Gastrocnemius medialis (tissue), 4 donors: ENCODE measurements around the gene KCTD5. TPM values are rescaled to one million over a fixed set of nuclear protein-coding genes. Genes with fewer than 3 reads are reported as not detected.
"Not testable (repeated sequence)": the region's sequence is repeated elsewhere in the genome, so short reads cannot be mapped to it uniquely, and the experiment has no call there.

ENCODE experiments used
- ATAC-seq, 2 donors: fragments of 150-250 bp; one replicate each; pipeline ENCODE4 v1.9.1; 2016
- DNase-seq, 2 donors: peaks; one replicate each; pipeline ENCODE4 v3.0.0-alpha.2; 2019
- H3K27ac ChIP-seq, 4 donors: fragments of 200-600 bp; sonication (generic); 1 replicate in 1 of 4; 2 replicates in 3 of 4; pipeline ENCODE4 v1.5.1; 2016 to 2018; ENCODE audit warnings: mild to moderate bottlenecking in 2 of 4, moderate library complexity in 1 of 4
- H3K27me3 ChIP-seq, 3 donors: fragments of 200-600 bp; sonication (generic) in 2 of 3; 1 replicate in 1 of 3; 2 replicates in 2 of 3; pipeline versions ENCODE4 v1.5.1 to v1.6.0; 2016 to 2019; ENCODE audit warnings: mild to moderate bottlenecking in 1 of 3, moderate library complexity in 1 of 3
- H3K36me3 ChIP-seq, 2 donors: fragments of 200-600 bp; sonication (generic) in 1 of 2; one replicate each; pipeline ENCODE4 v1.5.1; 2017 to 2018
- H3K4me1 ChIP-seq, 2 donors: fragments of 200-600 bp; sonication (generic) in 1 of 2; one replicate each; pipeline ENCODE4 v1.5.1; 2016 to 2017; ENCODE audit warnings: mild to moderate bottlenecking in 2 of 2
- H3K4me3 ChIP-seq, 4 donors: fragments of 200-600 bp; sonication (generic) in 3 of 4; 1 replicate in 1 of 4; 2 replicates in 3 of 4; pipeline ENCODE4 v1.5.1; 2016 to 2019; ENCODE audit warnings: mild to moderate bottlenecking in 2 of 4
- H3K9me3 ChIP-seq, 3 donors: fragments of 200-600 bp; sonication (generic) in 2 of 3; 1 replicate in 1 of 3; 2 replicates in 2 of 3; pipeline ENCODE4 v1.5.1; 2016 to 2019
- POLR2A ChIP-seq, 2 donors: fragments of 450-650 bp; IDR thresholded peaks; one replicate each; pipeline ENCODE4 v1.6.1; 2017; ENCODE audit warnings: antibody characterized with exemption in 2 of 2, mild to moderate bottlenecking in 2 of 2, moderate library complexity in 2 of 2
- in situ Hi-C, 4 donors: fragments of 200-750 bp; cut with MboI; loops; one replicate each; pipeline versions ENCODE4 v1.15.0 to v1.8.0; 2017; ENCODE audit warnings: low sequenced_read_pairs in 4 of 4
- intact Hi-C: fragments of 100-400 bp; cut with DNase I; formaldehyde crosslinking; loops from one replicate; pipeline ENCODE4 v1.15.1; 2023; ENCODE audit warnings: low total_unique reads
- total RNA-seq, 4 donors: library from RNA; depleted of rRNA; stranded (reverse); fragments of >200 nt; gene quantifications; one replicate each; pipeline versions ENCODE4 v1.1.0 to v1.2.3, GENCODE V29; 2016
- TF ChIP-seq, protein P1 (sequence below), 5 experiments: fragments of 450-650 bp in 3 of 5; fragments of 200-600 bp in 2 of 5; sonication (generic) in 2 of 5; IDR thresholded peaks in 4 of 5; conservative IDR thresholded peaks in 1 of 5; 1 replicate in 4 of 5; 2 replicates in 1 of 5; pipeline ENCODE4 v1.5.1; 2016 to 2019; ENCODE audit warnings: antibody characterized with exemption in 5 of 5, mild to moderate bottlenecking in 3 of 5, moderate library complexity in 3 of 5

KCTD5 gene
- total RNA-seq, 4 donors from 2014 or later: 13.6 to 23.8 (median 14.7) TPM

DNA sequence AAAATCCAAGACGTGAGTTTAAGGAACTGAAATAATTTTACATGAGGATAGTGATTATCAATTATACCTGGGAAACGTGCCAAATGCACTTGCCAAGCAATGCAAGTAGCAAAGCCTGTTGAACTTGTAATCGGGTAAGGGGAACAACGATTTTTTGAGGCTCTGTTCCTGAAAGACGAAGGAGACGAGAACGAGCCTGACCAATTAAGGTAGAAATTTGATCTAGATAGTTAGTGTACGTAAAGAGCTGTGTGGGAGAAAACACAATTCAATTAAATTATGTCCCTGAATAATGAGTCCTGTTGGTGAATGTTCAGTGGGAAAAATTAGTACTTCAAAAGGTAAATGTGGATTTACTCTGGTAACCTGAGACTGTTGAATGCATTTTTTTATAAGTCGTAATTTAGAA lies 17.7 kb upstream of the KCTD5 start:
- H3K4me3 ChIP-seq: no peak overlapping the region
- peaks cover 0 to 31% of the 10 kb centered on the region in 2 donors for H3K36me3 ChIP-seq
- no peak for ATAC-seq
- intact Hi-C loops: no loop called here
- in situ Hi-C loops: no loop called here
- no peak overlapping the region for H3K27ac ChIP-seq
- H3K27me3 ChIP-seq: no peaks in the 10 kb centered on the region
- H3K9me3 ChIP-seq: no peaks in the 10 kb centered on the region
- TF ChIP-seq, protein P1, sequence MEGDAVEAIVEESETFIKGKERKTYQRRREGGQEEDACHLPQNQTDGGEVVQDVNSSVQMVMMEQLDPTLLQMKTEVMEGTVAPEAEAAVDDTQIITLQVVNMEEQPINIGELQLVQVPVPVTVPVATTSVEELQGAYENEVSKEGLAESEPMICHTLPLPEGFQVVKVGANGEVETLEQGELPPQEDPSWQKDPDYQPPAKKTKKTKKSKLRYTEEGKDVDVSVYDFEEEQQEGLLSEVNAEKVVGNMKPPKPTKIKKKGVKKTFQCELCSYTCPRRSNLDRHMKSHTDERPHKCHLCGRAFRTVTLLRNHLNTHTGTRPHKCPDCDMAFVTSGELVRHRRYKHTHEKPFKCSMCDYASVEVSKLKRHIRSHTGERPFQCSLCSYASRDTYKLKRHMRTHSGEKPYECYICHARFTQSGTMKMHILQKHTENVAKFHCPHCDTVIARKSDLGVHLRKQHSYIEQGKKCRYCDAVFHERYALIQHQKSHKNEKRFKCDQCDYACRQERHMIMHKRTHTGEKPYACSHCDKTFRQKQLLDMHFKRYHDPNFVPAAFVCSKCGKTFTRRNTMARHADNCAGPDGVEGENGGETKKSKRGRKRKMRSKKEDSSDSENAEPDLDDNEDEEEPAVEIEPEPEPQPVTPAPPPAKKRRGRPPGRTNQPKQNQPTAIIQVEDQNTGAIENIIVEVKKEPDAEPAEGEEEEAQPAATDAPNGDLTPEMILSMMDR (IDR thresholded peaks at IDR 0.05 in 4 of 5, conservative IDR thresholded peaks at IDR 0.05 in 1 of 5): no peak
- TF ChIP-seq POLR2A (IDR thresholded peaks at IDR 0.05): no peak
- no peak for DNase-seq
- H3K4me1 ChIP-seq: peaks cover 0 to under 1% of the 10 kb centered on the region in 2 donors

DNA sequence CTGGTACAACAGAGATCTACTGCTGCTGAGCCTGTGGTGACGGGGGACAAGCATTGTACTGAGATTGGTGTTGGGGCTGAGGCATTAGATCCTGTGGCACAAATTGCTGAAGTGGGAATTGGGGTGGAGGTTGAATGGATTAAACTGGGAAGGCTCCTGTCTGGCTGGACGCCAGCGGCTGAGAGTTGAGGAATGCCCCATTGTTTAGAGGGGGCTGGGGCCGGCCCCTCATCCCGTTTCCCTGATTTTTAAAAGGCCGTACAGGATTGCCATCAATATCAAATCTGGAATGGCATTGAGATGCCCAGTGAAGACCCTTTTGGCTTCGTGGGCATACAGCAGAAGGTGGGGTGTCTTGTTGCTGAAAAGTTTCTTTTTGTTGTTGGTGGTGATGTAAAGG lies 15.7 kb upstream of the KCTD5 start:
- intact Hi-C loops, in situ Hi-C loops, H3K27ac ChIP-seq, H3K4me3 ChIP-seq, H3K27me3 ChIP-seq, ATAC-seq, H3K9me3 ChIP-seq, DNase-seq: not testable (repeated sequence)
- H3K36me3 ChIP-seq: peaks cover 0 to 31% of the 10 kb centered on the region in 2 donors
- H3K4me1 ChIP-seq: peaks cover 13 to 14% of the 10 kb centered on the region in 2 donors

DNA sequence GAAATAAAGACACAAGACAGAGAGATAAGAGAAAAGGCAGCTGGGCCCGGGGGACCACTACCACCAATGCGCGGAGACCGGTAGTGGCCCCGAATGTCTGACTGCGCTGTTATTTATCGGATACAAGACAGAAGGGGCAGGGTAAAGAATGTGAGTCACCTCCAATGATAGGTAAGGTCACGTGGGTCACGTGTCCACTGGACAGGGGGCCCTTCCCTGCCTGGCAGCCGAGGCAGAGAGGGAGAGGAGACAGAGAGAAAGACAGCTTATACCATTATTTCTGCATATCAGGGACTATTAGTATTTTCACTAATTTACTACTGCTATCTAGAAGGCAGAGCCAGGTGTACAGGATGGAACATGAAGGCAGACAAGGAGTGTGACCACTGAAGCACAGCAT lies 12.7 kb upstream of the KCTD5 start:
- intact Hi-C loops, DNase-seq, H3K27me3 ChIP-seq, H3K9me3 ChIP-seq, in situ Hi-C loops, ATAC-seq: not testable (repeated sequence)
- H3K4me1 ChIP-seq: peaks cover 23 to 28% of the 10 kb centered on the region in 2 donors
- peaks cover 0 to 20% of the 10 kb centered on the region in 2 donors for H3K36me3 ChIP-seq
- peak overlapping the region in 2 of 4 donors; percentile 15 to 34 for H3K4me3 ChIP-seq
- H3K27ac ChIP-seq: peak overlapping the region; percentile 57 to 61 (median 59)

DNA sequence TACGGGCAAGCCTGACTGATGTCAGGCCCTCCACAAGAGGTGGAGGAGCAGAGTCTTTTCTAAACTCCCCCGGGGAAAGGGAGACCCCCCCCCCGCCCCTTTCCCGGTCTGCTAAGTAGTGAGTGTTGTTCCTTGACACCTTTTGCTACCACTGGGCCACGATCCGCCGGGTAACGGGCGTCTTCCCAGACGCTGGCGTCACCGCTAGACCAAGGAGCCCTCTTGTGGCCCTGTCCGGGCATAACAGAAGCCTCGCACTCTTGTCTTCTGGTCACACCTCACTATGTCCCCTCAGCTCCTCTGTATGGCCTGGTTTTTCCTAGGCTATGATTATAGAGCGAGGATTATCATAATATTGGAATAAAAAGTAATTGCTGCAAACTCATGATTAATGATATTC lies 12.3 kb upstream of the KCTD5 start:
- H3K4me1 ChIP-seq: peaks cover 23 to 28% of the 10 kb centered on the region in 2 donors
- H3K27me3 ChIP-seq, in situ Hi-C loops, H3K9me3 ChIP-seq, ATAC-seq: not testable (repeated sequence)
- peaks cover 0 to 20% of the 10 kb centered on the region in 2 donors for H3K36me3 ChIP-seq
- TF ChIP-seq, protein P1 (IDR thresholded peaks at IDR 0.05 in 4 of 5, conservative IDR thresholded peaks at IDR 0.05 in 1 of 5): peak; percentile 35 to 67 (median 56)
- peak; percentile 46 to 76 for DNase-seq
- peak overlapping the region in 2 of 4 donors; percentile 15 to 34 for H3K4me3 ChIP-seq
- peak overlapping the region; percentile 57 to 61 (median 59) for H3K27ac ChIP-seq
- intact Hi-C loops: loop anchor here (5.0 to 10.0 kb wide), 3 partner anchors 135 to 513 kb away; partner anchors contain the start of genes CEMP1, PDPK1 and TRAF7

DNA sequence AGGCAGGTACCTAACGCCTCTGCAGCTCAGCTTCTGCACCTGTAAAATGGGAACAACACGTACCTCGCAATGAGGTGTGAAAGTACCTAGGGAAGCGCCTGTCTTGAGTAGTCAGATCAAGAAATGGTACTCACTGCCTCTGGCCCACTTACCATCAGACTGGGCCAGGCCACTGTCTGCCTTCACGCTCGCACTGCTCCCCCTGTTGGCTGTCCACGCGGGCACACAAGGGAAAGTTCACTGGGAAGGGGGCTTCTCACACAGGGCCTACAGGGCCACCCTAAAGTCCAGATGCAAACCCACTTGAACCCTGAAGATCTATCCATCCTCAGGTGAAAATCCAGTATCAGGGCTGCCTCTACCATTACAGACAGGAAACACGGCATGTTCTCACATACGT lies 11.1 kb upstream of the KCTD5 start:
- H3K4me3 ChIP-seq, in situ Hi-C loops, ATAC-seq, H3K9me3 ChIP-seq, DNase-seq, H3K27me3 ChIP-seq: not testable (repeated sequence)
- intact Hi-C loops: loop anchor here (5.0 to 10.0 kb wide), 3 partner anchors 136 to 514 kb away; partner anchors contain the start of genes CEMP1, PDPK1 and TRAF7
- Histone ChIP-seq H3K27ac (peak overlapping the region in 1 of 4 donors; percentile 78), H3K4me1 (peaks cover 23 to 28% of the 10 kb centered on the region in 2 donors), H3K36me3 (peaks cover 0 to 20% of the 10 kb centered on the region in 2 donors)

DNA sequence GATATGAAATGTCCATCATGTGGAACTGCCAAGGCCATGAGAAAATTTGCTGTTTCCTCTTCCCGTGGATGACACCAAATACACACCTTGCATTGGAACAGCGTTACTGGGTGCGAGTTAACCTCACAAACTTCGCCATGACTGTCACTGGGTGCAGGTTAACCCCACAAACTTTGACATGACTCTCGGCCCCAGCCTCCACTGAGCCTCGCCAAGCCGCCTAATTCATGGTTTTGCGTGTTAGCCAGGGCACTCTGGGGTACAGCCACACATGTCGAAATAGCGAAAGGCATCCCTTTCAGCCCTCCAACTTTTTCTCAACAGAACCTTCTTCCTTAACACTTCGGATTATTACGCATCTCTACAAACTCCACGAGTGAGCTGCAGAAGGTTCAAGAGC lies 10.6 kb upstream of the KCTD5 start:
- H3K9me3 ChIP-seq: no peaks in the 10 kb centered on the region
- ATAC-seq: no peak
- intact Hi-C loops (loop anchor here (5.0 to 10.0 kb wide), 3 partner anchors 137 to 514 kb away; partner anchors contain the start of genes CEMP1, PDPK1 and TRAF7), in situ Hi-C loops (no loop called here)
- no peaks in the 10 kb centered on the region for H3K27me3 ChIP-seq
- peak overlapping the region in 2 of 4 donors; percentile 61 to 78 for H3K27ac ChIP-seq
- H3K36me3 ChIP-seq: peaks cover 0 to 20% of the 10 kb centered on the region in 2 donors
- TF ChIP-seq, protein P1 (IDR thresholded peaks at IDR 0.05 in 4 of 5, conservative IDR thresholded peaks at IDR 0.05 in 1 of 5): no peak
- TF ChIP-seq POLR2A (IDR thresholded peaks at IDR 0.05): no peak
- no peak for DNase-seq
- H3K4me3 ChIP-seq: peak overlapping the region in 1 of 4 donors; percentile 53
- peaks cover 23 to 28% of the 10 kb centered on the region in 2 donors for H3K4me1 ChIP-seq
